HEK293T (cell line): ENCODE results near the gene PYGB.

Source experiments
- BHLHE40 ChIP-seq: fragments of 450-650 bp; IDR thresholded peaks from 2 replicates; pipeline ENCODE4 v1.6.1; 2016; ENCODE audit warnings: mild to moderate bottlenecking, moderate library complexity, borderline replicate concordance
- SP1 ChIP-seq: fragments of 450-650 bp; IDR thresholded peaks from 2 replicates; pipeline ENCODE4 v1.6.1; 2017
- SUZ12 ChIP-seq: fragments of 450-650 bp; IDR thresholded peaks from 2 replicates; pipeline ENCODE4 v1.6.1; 2016; ENCODE audit warnings: mild to moderate bottlenecking
- TARDBP ChIP-seq: fragments of 450-650 bp; IDR thresholded peaks from 2 replicates; pipeline ENCODE4 v1.6.1; 2016
- ZNF384 ChIP-seq: fragments of 450-650 bp; IDR thresholded peaks from 2 replicates; pipeline ENCODE4 v1.6.1; 2016

- TF ChIP-seq SP1 (no peak), BHLHE40 (no peak), TARDBP (no peak), ZNF384 (no peak), SUZ12 (no peak)
Observed at GRCh38 chr20:25198663-25199383, 49.1 kb upstream of the PYGB start.
